ENCODE measurements around the gene SRGAP2B. TPM values are rescaled to one million over a fixed set of nuclear protein-coding genes. Genes with fewer than 3 reads are reported as not detected.
A peak's percentile ranks its signal among the peaks of the same experiment; 100 is the strongest.
"Not testable (repeated sequence)": the region's sequence is repeated elsewhere in the genome, so short reads cannot be mapped to it uniquely, and the experiment has no call there.

The SRGAP2B gene
- total and polyA plus RNA-seq, 10 of the 15 experiments (the other 5 are each of a cell fraction or from before 2014, with no cell fraction given), result 1.2 to 8.9 (median 3.0) TPM

- H3K36me3 ChIP-seq (ENCODE audit: control insufficient read depth in 2 of 2, insufficient read depth in 2 of 2, low read length in 1 of 2); H3K27me3 ChIP-seq (replicated peaks in 1 of 2; ENCODE audit: control insufficient read depth in 2 of 2, insufficient read depth in 2 of 2, low read length in 1 of 2); H2AFZ ChIP-seq (ENCODE audit: control insufficient read depth, low read depth, low read length); H3K4me3 ChIP-seq; H3K4me1 ChIP-seq (ENCODE audit: control insufficient read depth, insufficient read depth, low read length); FAIRE-seq; H3K4me2 ChIP-seq (ENCODE audit: control insufficient read depth, insufficient read depth); POLR2A ChIA-PET; CTCF ChIA-PET; DNase-seq (ENCODE audit: low read depth, low spot score); H3K9me3 ChIP-seq (replicated peaks; ENCODE audit: control insufficient read depth, insufficient read depth, low read length); BruUV-seq (replicated peaks); SMC1A ChIA-PET (ENCODE audit: uncharacterized antibody, unreplicated experiment); H3K9ac ChIP-seq (ENCODE audit: control insufficient read depth, insufficient read depth, low read length); intact Hi-C loops (cut with micrococcal nuclease; ENCODE audit: unreplicated experiment); RAD21 ChIA-PET (ENCODE audit: unreplicated experiment); in situ Hi-C loops (cut with MboI); H3K27ac ChIP-seq (ENCODE audit: control insufficient read depth, insufficient read depth); H4K20me1 ChIP-seq (ENCODE audit: control insufficient read depth, insufficient read depth); H3K79me2 ChIP-seq (ENCODE audit: control insufficient read depth, insufficient read depth, low read length): not testable (repeated sequence)
- ATAC-seq, result peak; percentile 33
- no CpG with 5 or more reads among the region's 6 CpGs for WGBS (ENCODE audit: insufficient coverage, insufficient replicate concordance, low lambda C conversion rate, missing lambda C conversion rate)
Observed at GRCh38 chr1:145048181-145048856, 46.8 kb downstream of the SRGAP2B start.

- CTCF ChIA-PET; H3K9ac ChIP-seq (ENCODE audit: control insufficient read depth, insufficient read depth, low read length); H3K4me1 ChIP-seq (ENCODE audit: control insufficient read depth, insufficient read depth, low read length); H2AFZ ChIP-seq (ENCODE audit: control insufficient read depth, low read depth, low read length); H3K36me3 ChIP-seq (ENCODE audit: control insufficient read depth in 2 of 2, insufficient read depth in 2 of 2, low read length in 1 of 2); FAIRE-seq; DNase-seq (ENCODE audit: low read depth, low spot score); H3K4me2 ChIP-seq (ENCODE audit: control insufficient read depth, insufficient read depth); H3K79me2 ChIP-seq (ENCODE audit: control insufficient read depth, insufficient read depth, low read length); H3K9me3 ChIP-seq (replicated peaks; ENCODE audit: control insufficient read depth, insufficient read depth, low read length); in situ Hi-C loops (cut with MboI); RAD21 ChIA-PET (ENCODE audit: unreplicated experiment); intact Hi-C loops (cut with micrococcal nuclease; ENCODE audit: unreplicated experiment); H4K20me1 ChIP-seq (ENCODE audit: control insufficient read depth, insufficient read depth); SMC1A ChIA-PET (ENCODE audit: uncharacterized antibody, unreplicated experiment); H3K4me3 ChIP-seq; BruUV-seq (replicated peaks); H3K27ac ChIP-seq (ENCODE audit: control insufficient read depth, insufficient read depth); H3K27me3 ChIP-seq (replicated peaks in 1 of 2; ENCODE audit: control insufficient read depth in 2 of 2, insufficient read depth in 2 of 2, low read length in 1 of 2); POLR2A ChIA-PET: not testable (repeated sequence)
- WGBS (ENCODE audit: insufficient coverage, insufficient replicate concordance, low lambda C conversion rate, missing lambda C conversion rate), result no CpG with 5 or more reads among the region's 1 CpG
- peak; percentile 79 for ATAC-seq
Observed at GRCh38 chr1:145047553-145047952, 47.6 kb downstream of the SRGAP2B start.

- POLR2A ChIA-PET; CTCF ChIA-PET; in situ Hi-C loops (cut with MboI): not testable (repeated sequence)
Observed at GRCh38 chr1:145045571-145046273, 49.4 kb downstream of the SRGAP2B start.

GRCh38 chr1:145041519-145041918 is 53.6 kb downstream of the SRGAP2B start:
- H3K9me3 ChIP-seq (replicated peaks; ENCODE audit: control insufficient read depth, insufficient read depth, low read length); FAIRE-seq; H3K79me2 ChIP-seq (ENCODE audit: control insufficient read depth, insufficient read depth, low read length); H2AFZ ChIP-seq (ENCODE audit: control insufficient read depth, low read depth, low read length); H3K4me2 ChIP-seq (ENCODE audit: control insufficient read depth, insufficient read depth); H3K27me3 ChIP-seq (replicated peaks in 1 of 2; ENCODE audit: control insufficient read depth in 2 of 2, insufficient read depth in 2 of 2, low read length in 1 of 2); POLR2A ChIA-PET; H3K9ac ChIP-seq (ENCODE audit: control insufficient read depth, insufficient read depth, low read length); H3K27ac ChIP-seq (ENCODE audit: control insufficient read depth, insufficient read depth); intact Hi-C loops (cut with micrococcal nuclease; ENCODE audit: unreplicated experiment); BruUV-seq (replicated peaks); H4K20me1 ChIP-seq (ENCODE audit: control insufficient read depth, insufficient read depth); H3K4me1 ChIP-seq (ENCODE audit: control insufficient read depth, insufficient read depth, low read length); SMC1A ChIA-PET (ENCODE audit: uncharacterized antibody, unreplicated experiment); H3K4me3 ChIP-seq; DNase-seq (ENCODE audit: low read depth, low spot score); in situ Hi-C loops (cut with MboI); CTCF ChIA-PET; H3K36me3 ChIP-seq (ENCODE audit: control insufficient read depth in 2 of 2, insufficient read depth in 2 of 2, low read length in 1 of 2); RAD21 ChIA-PET (ENCODE audit: unreplicated experiment): not testable (repeated sequence)
- no CpG with 5 or more reads among the region's 1 CpG for WGBS (ENCODE audit: insufficient coverage, insufficient replicate concordance, low lambda C conversion rate, missing lambda C conversion rate)
- peak; percentile 92 for ATAC-seq

More at GRCh38 chr1:145045571-145046273, 49.4 kb downstream of the SRGAP2B start:
- H2AFZ ChIP-seq (ENCODE audit: control insufficient read depth, low read depth, low read length); H3K4me2 ChIP-seq (ENCODE audit: control insufficient read depth, insufficient read depth); intact Hi-C loops (cut with micrococcal nuclease; ENCODE audit: unreplicated experiment); DNase-seq (ENCODE audit: low read depth, low spot score); RAD21 ChIA-PET (ENCODE audit: unreplicated experiment); H3K9ac ChIP-seq (ENCODE audit: control insufficient read depth, insufficient read depth, low read length); H3K4me1 ChIP-seq (ENCODE audit: control insufficient read depth, insufficient read depth, low read length); H3K4me3 ChIP-seq; SMC1A ChIA-PET (ENCODE audit: uncharacterized antibody, unreplicated experiment); FAIRE-seq; H3K36me3 ChIP-seq (ENCODE audit: control insufficient read depth in 2 of 2, insufficient read depth in 2 of 2, low read length in 1 of 2); H3K79me2 ChIP-seq (ENCODE audit: control insufficient read depth, insufficient read depth, low read length); BruUV-seq (replicated peaks); H4K20me1 ChIP-seq (ENCODE audit: control insufficient read depth, insufficient read depth); H3K27me3 ChIP-seq (replicated peaks in 1 of 2; ENCODE audit: control insufficient read depth in 2 of 2, insufficient read depth in 2 of 2, low read length in 1 of 2); H3K27ac ChIP-seq (ENCODE audit: control insufficient read depth, insufficient read depth); H3K9me3 ChIP-seq (replicated peaks; ENCODE audit: control insufficient read depth, insufficient read depth, low read length); ATAC-seq: not testable (repeated sequence)
- WGBS (ENCODE audit: insufficient coverage, insufficient replicate concordance, low lambda C conversion rate, missing lambda C conversion rate), result no CpG with 5 or more reads among the region's 5 CpGs

All from GM12878 (cell line).